Astrocyte of the spinal cord (primary cell): ENCODE results near the gene GNAT3.
A peak's percentile ranks its signal among the peaks of the same experiment; 100 is the strongest.

Experiments used
- DNase-seq: peaks from one replicate; pipeline ENCODE4 v3.0.0; 2011; ENCODE audit warnings: low read depth, low spot score
- H3K4me3 ChIP-seq: 2 replicates; pipeline ENCODE4 v1.5.1; 2011; ENCODE audit warnings: low read depth, mild to moderate bottlenecking, low read length, moderate library complexity
- in situ Hi-C: cut with HindIII; loops from 2 replicates; pipeline ENCODE4 v1.10.0; 2017; ENCODE audit warnings: low sequenced_read_pairs
- TF ChIP-seq, protein P1 (sequence below): IDR thresholded peaks from 2 replicates; pipeline ENCODE4 v1.5.1; 2012; ENCODE audit warnings: low read depth, mild to moderate bottlenecking, low read length, inconsistent platforms

GNAT3 gene

DNA sequence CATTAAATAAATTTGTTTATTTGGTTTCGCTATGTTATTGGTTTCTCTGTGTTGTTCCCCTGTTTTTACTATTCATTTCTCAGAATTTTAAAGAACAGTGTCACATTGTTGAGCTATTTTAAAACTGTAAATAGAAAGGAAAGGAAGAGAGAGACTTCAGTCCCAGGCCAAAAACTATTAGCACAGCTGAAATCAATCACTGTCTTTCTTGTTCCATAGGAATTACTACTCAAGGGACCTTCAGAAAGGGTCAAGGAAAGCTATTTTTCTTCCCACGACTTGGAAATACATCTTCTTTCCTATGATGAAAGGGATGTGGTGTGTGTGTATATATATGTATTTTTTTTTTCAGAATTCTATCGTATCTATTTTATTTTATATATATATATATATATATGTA lies 29.0 kb upstream of the GNAT3 start:
- in situ Hi-C loops: no loop called here
- TF ChIP-seq, protein P1, sequence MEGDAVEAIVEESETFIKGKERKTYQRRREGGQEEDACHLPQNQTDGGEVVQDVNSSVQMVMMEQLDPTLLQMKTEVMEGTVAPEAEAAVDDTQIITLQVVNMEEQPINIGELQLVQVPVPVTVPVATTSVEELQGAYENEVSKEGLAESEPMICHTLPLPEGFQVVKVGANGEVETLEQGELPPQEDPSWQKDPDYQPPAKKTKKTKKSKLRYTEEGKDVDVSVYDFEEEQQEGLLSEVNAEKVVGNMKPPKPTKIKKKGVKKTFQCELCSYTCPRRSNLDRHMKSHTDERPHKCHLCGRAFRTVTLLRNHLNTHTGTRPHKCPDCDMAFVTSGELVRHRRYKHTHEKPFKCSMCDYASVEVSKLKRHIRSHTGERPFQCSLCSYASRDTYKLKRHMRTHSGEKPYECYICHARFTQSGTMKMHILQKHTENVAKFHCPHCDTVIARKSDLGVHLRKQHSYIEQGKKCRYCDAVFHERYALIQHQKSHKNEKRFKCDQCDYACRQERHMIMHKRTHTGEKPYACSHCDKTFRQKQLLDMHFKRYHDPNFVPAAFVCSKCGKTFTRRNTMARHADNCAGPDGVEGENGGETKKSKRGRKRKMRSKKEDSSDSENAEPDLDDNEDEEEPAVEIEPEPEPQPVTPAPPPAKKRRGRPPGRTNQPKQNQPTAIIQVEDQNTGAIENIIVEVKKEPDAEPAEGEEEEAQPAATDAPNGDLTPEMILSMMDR: no peak
- H3K4me3 ChIP-seq: no peak overlapping the region
- no peak for DNase-seq

DNA sequence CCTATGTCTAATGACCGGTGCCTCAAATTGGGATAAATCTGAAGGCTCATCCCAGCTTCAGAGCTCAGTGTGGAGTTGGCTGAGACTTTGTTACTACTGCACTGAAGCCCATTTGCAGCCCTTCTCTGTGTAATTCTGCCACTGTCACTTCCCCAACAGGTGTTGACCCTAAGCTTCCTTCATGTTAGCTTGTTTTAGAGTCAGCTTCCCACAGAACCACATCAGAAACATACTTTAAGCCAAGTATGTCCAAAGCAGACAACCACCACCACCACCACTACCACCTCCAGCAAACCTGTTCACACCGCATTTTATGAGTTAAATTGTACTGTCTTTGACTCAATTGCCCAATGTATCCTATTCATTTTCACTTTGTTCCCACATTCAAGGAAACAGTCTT lies 25.2 kb upstream of the GNAT3 start:
- no peak overlapping the region for H3K4me3 ChIP-seq
- TF ChIP-seq, protein P1: no peak
- in situ Hi-C loops: no loop called here
- DNase-seq: no peak

DNA sequence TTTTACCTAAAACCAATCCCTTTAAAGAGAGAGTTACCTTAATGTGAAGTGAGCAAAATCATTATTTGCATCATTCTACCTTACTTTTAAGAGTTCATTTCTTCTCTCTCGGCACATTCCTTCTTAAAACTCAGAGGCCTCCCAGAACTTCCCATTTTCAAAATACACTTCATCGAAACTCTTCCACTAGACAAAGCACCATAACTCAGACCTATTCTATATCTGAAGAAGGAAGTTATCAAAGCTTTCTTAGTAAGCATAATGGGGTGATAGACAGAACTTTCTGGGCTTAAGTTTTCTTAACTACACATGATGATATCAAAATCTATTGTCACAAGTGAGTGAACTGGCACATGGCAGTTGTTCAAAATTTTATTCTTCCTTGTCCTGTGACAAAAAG lies 24.6 kb upstream of the GNAT3 start:
- in situ Hi-C loops: no loop called here
- TF ChIP-seq, protein P1: no peak
- no peak overlapping the region for H3K4me3 ChIP-seq
- no peak for DNase-seq

DNA sequence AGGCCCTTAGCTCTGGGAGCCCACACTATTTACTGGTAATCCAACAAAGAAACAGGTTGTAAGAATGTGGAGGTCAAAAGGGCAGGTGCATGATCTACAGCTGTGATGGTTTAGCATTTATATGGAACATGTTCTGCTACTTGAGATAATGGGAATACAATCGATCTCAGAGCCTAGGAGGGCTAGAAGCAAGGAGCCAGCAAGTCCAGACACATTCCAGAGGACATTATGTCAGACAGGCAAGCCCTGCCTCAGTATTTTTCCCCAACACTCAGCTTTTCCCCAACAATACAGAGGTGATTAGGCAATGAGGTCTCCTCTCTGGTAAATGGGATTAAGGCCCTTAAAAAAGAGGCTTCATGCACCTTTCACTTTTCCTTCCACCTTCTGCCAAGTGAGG lies 21.4 kb upstream of the GNAT3 start:
- DNase-seq: no peak
- TF ChIP-seq, protein P1: no peak
- in situ Hi-C loops: no loop called here
- H3K4me3 ChIP-seq: no peak overlapping the region

DNA sequence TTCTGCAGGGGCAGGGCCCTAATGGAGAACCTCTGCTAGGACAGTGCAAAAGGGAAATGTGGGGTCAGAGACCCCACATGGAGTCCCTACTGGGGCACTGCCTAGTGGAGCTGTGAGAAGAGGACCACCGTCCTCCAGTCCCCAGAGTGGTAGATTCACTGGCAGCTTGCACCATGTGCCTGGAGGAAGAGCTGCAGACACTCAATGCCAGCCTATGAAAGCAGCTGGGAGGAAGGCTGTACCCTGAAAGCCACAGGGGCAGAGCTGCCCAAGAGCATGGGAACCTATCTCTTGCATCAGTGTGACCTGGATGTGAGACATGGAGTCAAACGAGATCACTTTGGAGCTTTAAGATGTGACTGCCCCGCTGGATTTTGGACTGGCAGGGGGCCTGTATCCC lies 20.3 kb upstream of the GNAT3 start:
- no peak overlapping the region for H3K4me3 ChIP-seq
- in situ Hi-C loops: no loop called here
- no peak for DNase-seq
- TF ChIP-seq, protein P1: no peak

DNA sequence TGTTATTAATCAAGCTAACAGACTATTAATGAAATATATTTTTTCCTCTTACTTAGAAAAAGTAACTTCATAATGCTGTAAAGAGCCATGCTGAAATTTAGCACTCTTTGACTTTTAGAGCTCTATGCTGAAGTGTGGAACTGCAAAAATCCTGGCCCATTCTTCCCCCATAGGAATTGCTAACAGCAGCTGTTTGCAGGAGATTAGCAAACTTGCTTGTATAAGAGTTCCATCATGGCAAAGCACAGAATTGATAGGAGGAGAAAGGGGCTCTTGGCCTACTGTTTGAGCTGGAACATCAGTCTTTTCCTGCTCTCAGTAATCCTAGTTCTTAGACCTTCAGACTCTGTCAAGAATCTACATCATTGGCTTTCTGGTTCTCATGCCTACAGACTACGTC lies 18.3 kb upstream of the GNAT3 start:
- in situ Hi-C loops: no loop called here
- TF ChIP-seq, protein P1: no peak
- DNase-seq: no peak
- no peak overlapping the region for H3K4me3 ChIP-seq

DNA sequence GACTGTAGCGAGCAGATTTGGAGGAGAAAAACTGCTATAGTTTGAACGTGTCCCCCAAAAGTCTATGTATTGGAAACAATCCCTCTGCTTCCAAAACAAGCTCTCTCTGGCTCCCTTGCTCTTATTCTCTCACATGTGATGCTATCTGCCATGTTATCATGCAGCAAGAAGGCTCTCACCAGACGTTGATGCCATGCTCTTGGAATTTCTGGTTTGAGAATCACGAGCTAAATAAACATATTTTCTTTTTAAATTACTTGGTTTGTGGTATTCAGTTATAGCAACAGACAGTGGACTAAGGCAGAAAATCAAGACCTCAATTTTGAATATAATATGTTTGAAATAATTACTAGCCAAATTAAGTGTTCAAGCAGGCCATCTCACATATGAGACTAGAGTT lies 17.5 kb upstream of the GNAT3 start:
- H3K4me3 ChIP-seq: no peak overlapping the region
- TF ChIP-seq, protein P1: no peak
- in situ Hi-C loops: no loop called here
- DNase-seq: peak; percentile 14
